ENCODE measurements around the gene PPP1R12B.
"Not testable (repeated sequence)": the region's sequence is repeated elsewhere in the genome, so short reads cannot be mapped to it uniquely, and the experiment has no call there.

Gene PPP1R12B

GRCh38 chr1:202621446-202621845, 272.9 kb downstream of the PPP1R12B start:
- no peak overlapping the region for H2AFZ ChIP-seq
- no peaks in the 10 kb centered on the region for H3K36me3 ChIP-seq (ENCODE audit: control insufficient read depth, insufficient read depth, low read length)
- TF ChIP-seq CTCF (IDR thresholded peaks at IDR 0.05), result no peak
- no peaks in the 10 kb centered on the region for H3K27me3 ChIP-seq (ENCODE audit: control insufficient read depth, insufficient read depth, low read length)
- H3K79me2 ChIP-seq, result no peaks in the 10 kb centered on the region
- no peak overlapping the region for H3K4me3 ChIP-seq (ENCODE audit: low read depth, low read length)
- H3K4me2 ChIP-seq (ENCODE audit: low read length), result no peak overlapping the region
- H3K27ac ChIP-seq, result no peak overlapping the region
- H3K9ac ChIP-seq, result no peak overlapping the region
- no peaks in the 10 kb centered on the region for H3K4me1 ChIP-seq
- no peaks in the 10 kb centered on the region for H3K9me3 ChIP-seq (ENCODE audit: control insufficient read depth, low read length)

- Histone ChIP-seq H3K4me1 (no peaks in the 10 kb centered on the region), H3K9me3 (ENCODE audit: control insufficient read depth, low read length) (no peaks in the 10 kb centered on the region), H3K79me2 (no peaks in the 10 kb centered on the region), H3K36me3 (ENCODE audit: control insufficient read depth, insufficient read depth, low read length) (no peaks in the 10 kb centered on the region), H2AFZ (no peak overlapping the region), H3K4me3 (ENCODE audit: low read depth, low read length) (no peak overlapping the region), H3K9ac (no peak overlapping the region), H3K4me2 (ENCODE audit: low read length) (no peak overlapping the region), H3K27ac (no peak overlapping the region), H3K27me3 (ENCODE audit: control insufficient read depth, insufficient read depth, low read length) (no peaks in the 10 kb centered on the region)
- TF ChIP-seq CTCF (IDR thresholded peaks at IDR 0.05), result no peak
These were observed 273.9 kb downstream of the PPP1R12B start for GRCh38 chr1:202622388-202622787.

DNA sequence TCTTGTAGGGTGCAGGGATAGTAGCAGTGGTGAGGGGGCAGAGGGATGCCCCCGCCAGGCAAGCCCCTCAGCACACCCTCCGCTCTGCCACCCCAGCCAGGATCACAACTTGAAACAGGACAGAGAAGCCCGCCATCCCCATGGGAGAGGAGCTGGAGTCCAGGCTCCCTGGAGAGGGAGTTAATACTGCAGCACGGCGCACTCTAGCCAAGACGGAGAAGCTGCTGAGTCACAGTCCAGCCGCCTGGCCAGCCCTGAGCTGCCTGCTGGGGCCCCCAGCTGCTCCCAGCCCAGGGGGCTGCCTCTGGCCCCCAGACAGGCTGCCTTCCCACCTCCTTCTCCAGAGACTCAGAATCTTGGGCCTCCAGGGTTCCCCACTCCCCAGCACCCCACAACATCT, 274.6 kb downstream of the PPP1R12B start:
- no peaks in the 10 kb centered on the region for H3K36me3 ChIP-seq (ENCODE audit: control insufficient read depth, insufficient read depth, low read length)
- H3K4me1 ChIP-seq, result no peaks in the 10 kb centered on the region
- H3K4me2 ChIP-seq (ENCODE audit: low read length), result no peak overlapping the region
- TF ChIP-seq CTCF (IDR thresholded peaks at IDR 0.05), result no peak
- H3K79me2 ChIP-seq, result no peaks in the 10 kb centered on the region
- no peaks in the 10 kb centered on the region for H3K27me3 ChIP-seq (ENCODE audit: control insufficient read depth, insufficient read depth, low read length)
- no peak overlapping the region for H2AFZ ChIP-seq
- no peak overlapping the region for H3K9ac ChIP-seq
- no peaks in the 10 kb centered on the region for H3K9me3 ChIP-seq (ENCODE audit: control insufficient read depth, low read length)
- H3K27ac ChIP-seq, result no peak overlapping the region
- no peak overlapping the region for H3K4me3 ChIP-seq (ENCODE audit: low read depth, low read length)

DNA sequence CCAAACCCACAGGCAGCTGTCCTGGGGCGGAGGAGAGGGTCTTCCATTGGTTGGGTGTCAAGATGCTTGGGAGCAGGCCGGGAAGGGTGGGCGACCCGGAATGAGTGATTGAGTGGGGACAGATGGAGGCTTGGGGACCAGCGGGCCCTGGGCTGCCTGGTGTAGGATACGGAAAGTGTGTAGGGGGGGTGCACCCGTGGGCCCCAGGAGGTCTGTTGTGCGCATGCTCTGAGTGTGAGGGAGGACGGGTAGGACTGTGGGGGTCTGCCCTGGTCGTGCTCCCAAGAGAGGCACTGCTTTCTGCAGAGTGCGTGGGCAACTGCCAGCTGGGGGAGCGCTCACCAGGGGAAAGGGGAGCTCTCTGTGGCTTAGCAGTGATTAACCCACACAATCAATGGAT, 275.0 kb downstream of the PPP1R12B start:
- H3K27ac ChIP-seq; H3K4me2 ChIP-seq (ENCODE audit: low read length); H3K4me3 ChIP-seq (ENCODE audit: low read depth, low read length); H3K36me3 ChIP-seq (ENCODE audit: control insufficient read depth, insufficient read depth, low read length); H3K9ac ChIP-seq; H2AFZ ChIP-seq; H3K79me2 ChIP-seq; H3K27me3 ChIP-seq (ENCODE audit: control insufficient read depth, insufficient read depth, low read length); H3K9me3 ChIP-seq (ENCODE audit: control insufficient read depth, low read length); H3K4me1 ChIP-seq: not testable (repeated sequence)

- Histone ChIP-seq H3K9me3 (ENCODE audit: control insufficient read depth, low read length) (no peaks in the 10 kb centered on the region), H3K27me3 (ENCODE audit: control insufficient read depth, insufficient read depth, low read length) (no peaks in the 10 kb centered on the region), H3K9ac (no peak overlapping the region), H2AFZ (no peak overlapping the region), H3K4me2 (ENCODE audit: low read length) (no peak overlapping the region), H3K27ac (no peak overlapping the region), H3K4me3 (ENCODE audit: low read depth, low read length) (no peak overlapping the region), H3K36me3 (ENCODE audit: control insufficient read depth, insufficient read depth, low read length) (no peaks in the 10 kb centered on the region), H3K4me1 (no peaks in the 10 kb centered on the region), H3K79me2 (no peaks in the 10 kb centered on the region)
- TF ChIP-seq CTCF (IDR thresholded peaks at IDR 0.05), result no peak
These were observed 275.7 kb downstream of the PPP1R12B start for GRCh38 chr1:202624088-202624780.

Data from parathyroid adenoma (tissue), 2 donors.